K562 (cell line): ENCODE results near the gene HIPK2. TPM values are rescaled to one million over a fixed set of nuclear protein-coding genes. Genes with fewer than 3 reads are reported as not detected.
A peak's percentile ranks its signal among the peaks of the same experiment; 100 is the strongest.

Experiments used
- DDX20 ChIP-seq: fragments of 450-650 bp; IDR thresholded peaks from 2 replicates; pipeline ENCODE4 v1.6.1; 2016; ENCODE audit warnings: missing genetic modification characterization, low read depth, mild to moderate bottlenecking, missing compliant biosample characterization, moderate library complexity
- GABPB1 ChIP-seq: sonication (generic); formaldehyde crosslinking; IDR thresholded peaks from 2 replicates; pipeline ENCODE4 v1.8.0; 2022; ENCODE audit warnings: mild to moderate bottlenecking, missing genetic modification reagents
- HNRNPL ChIP-seq: fragments of 200-400 bp; formaldehyde crosslinking; IDR thresholded peaks from 2 replicates; pipeline ENCODE4 v1.6.1; 2017; ENCODE audit warnings: low read depth, mild to moderate bottlenecking, low read length
- ILF3 ChIP-seq: fragments of 450-650 bp; IDR thresholded peaks from 2 replicates; pipeline ENCODE4 v1.6.1; 2018; ENCODE audit warnings: antibody characterized with exemption, mild to moderate bottlenecking, moderate library complexity, borderline replicate concordance
- NKRF ChIP-seq: fragments of 450-650 bp; IDR thresholded peaks from 2 replicates; pipeline ENCODE4 v1.6.1; 2016; ENCODE audit warnings: borderline replicate concordance
- OTX1 ChIP-seq: fragments of 450-650 bp; formaldehyde crosslinking; IDR thresholded peaks from 2 replicates; pipeline ENCODE4 v1.4.0; 2022; ENCODE audit warnings: mild to moderate bottlenecking
- SAP30 ChIP-seq: fragments of 200-600 bp; sonication (generic); IDR thresholded peaks from 2 replicates; pipeline ENCODE4 v1.6.1; 2012; ENCODE audit warnings: borderline replicate concordance, low read depth, mild to moderate bottlenecking, moderate library complexity, low read length, control low read depth, inconsistent platforms; ENCODE audit not compliant: insufficient read depth, poor library complexity, severe bottlenecking
- SREBF2 ChIP-seq: sonication (generic); formaldehyde crosslinking; IDR thresholded peaks from 2 replicates; pipeline ENCODE4 v1.4.0; 2020; ENCODE audit warnings: mild to moderate bottlenecking, missing genetic modification reagents
- YBX1 ChIP-seq: fragments of 450-650 bp; IDR thresholded peaks from 2 replicates; pipeline ENCODE4 v1.7.1; 2016; ENCODE audit warnings: mild to moderate bottlenecking
- ZNF239 ChIP-seq: fragments of 250-450 bp; sonication (Bioruptor Pico); IDR thresholded peaks from 2 replicates; pipeline ENCODE4 v1.4.0; 2020; ENCODE audit warnings: mild to moderate bottlenecking
- ZNF695 ChIP-seq: fragments of 450-650 bp; formaldehyde crosslinking; IDR thresholded peaks from 2 replicates; pipeline ENCODE4 v1.4.0; 2020; ENCODE audit warnings: mild to moderate bottlenecking, moderate library complexity
- ZNF77 ChIP-seq: fragments of 250-450 bp; sonication (Bioruptor Pico); IDR thresholded peaks from 2 replicates; pipeline ENCODE4 v1.5.0; 2020
- polyA plus RNA-seq, 8 experiments: library from polyadenylated mRNA; depleted of rRNA in 4 of 8; stranded (reverse) in 5 of 8; unstranded in 3 of 8; fragments of >200 nt; fragmentation: Nextera tagmentation in 2 of 8; fragmentation: Illumina TruSeq in 1 of 8; extraction: Ambion mirVana in 2 of 8; extraction: Trizol in 1 of 8; gene quantifications; 2 replicates each; pipeline versions ENCODE4 v1.2.1 to v1.2.3, GENCODE V29; 2011 to 2014; ENCODE audit warnings: inconsistent platforms in 1 of 8, missing spikeins in 1 of 8
- total RNA-seq, 7 experiments: library from RNA; depleted of rRNA in 6 of 7; stranded (reverse); fragments of >200 nt in 6 of 7; fragmentation: Illumina TruSeq in 2 of 7; extraction: Trizol in 2 of 7; gene quantifications; 2 replicates each; pipeline versions ENCODE4 v1.2.1 to v1.2.3, GENCODE V29; 2011 to 2021; ENCODE audit warnings: low replicate concordance in 1 of 7
- TF ChIP-seq, protein P1 (sequence below): fragments of 200-800 bp; sonication (Bioruptor generic); IDR thresholded peaks from 2 replicates; pipeline ENCODE4 v1.6.1; 2017; ENCODE audit warnings: missing genetic modification characterization, missing compliant biosample characterization
- TF ChIP-seq, protein P2 (sequence below): fragments of 450-650 bp; IDR thresholded peaks from 2 replicates; pipeline ENCODE4 v1.6.1; 2016; ENCODE audit warnings: low read depth
- TF ChIP-seq, protein P3 (sequence below): fragments of 250-450 bp; sonication (Bioruptor Pico); IDR thresholded peaks from 2 replicates; pipeline ENCODE4 v1.8.0; 2021; ENCODE audit warnings: moderate library complexity, mild to moderate bottlenecking, inconsistent platforms

The HIPK2 gene
- total and polyA plus RNA-seq, 9 of the 15 experiments (the other 6 are each of a cell fraction or from before 2014, with no cell fraction given) = 0.69 to 19.8 (median 5.1) TPM

DNA sequence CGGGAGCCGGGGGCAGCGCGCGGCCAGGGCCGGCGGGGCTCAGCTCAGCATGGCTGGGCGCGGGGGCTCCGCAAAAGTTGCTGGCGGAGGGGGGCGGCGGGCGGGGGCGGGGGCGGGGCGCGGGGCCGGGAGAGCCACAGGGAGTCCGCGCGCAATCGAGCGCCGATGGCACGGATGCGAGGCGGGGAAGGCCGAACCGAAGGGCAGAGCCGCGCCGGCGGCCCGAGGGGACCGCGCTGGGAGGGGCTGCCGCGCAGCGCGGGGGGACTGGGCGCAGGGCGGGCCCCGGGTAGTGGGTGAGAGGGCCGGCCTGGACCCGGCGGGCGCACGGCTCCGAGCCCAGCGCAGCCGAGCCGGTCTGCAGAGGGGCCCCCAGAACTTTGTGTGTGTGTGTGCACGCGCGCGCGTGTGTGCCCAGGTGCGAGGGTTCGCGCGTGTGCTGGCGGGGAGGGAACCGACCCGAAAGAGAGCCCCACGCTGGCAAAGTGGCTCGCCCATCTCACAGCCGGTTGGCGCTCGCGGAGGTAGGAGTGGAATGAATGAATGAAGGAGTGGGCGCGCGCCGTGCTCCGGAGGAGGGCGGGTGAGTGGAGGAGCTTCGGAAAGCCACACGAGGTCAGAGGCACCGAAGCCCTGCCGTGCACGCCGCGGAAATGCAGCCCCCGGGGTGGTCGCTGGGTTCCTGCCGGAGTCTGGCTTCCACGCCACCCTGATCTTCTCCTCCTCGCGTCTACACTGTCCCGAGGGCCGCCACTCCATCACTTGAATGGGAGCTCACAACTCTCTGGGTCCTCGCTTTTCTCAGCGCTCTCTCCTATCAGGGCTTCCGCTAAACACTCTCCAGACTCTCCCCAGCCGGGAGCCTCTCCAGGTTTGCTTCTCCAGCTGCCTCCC is at the start of gene HIPK2 (continued):
- TF ChIP-seq, protein P1, sequence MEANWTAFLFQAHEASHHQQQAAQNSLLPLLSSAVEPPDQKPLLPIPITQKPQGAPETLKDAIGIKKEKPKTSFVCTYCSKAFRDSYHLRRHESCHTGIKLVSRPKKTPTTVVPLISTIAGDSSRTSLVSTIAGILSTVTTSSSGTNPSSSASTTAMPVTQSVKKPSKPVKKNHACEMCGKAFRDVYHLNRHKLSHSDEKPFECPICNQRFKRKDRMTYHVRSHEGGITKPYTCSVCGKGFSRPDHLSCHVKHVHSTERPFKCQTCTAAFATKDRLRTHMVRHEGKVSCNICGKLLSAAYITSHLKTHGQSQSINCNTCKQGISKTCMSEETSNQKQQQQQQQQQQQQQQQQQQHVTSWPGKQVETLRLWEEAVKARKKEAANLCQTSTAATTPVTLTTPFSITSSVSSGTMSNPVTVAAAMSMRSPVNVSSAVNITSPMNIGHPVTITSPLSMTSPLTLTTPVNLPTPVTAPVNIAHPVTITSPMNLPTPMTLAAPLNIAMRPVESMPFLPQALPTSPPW (CRISPR knock-in tag) = peak; percentile 96
- TF ChIP-seq, protein P2, sequence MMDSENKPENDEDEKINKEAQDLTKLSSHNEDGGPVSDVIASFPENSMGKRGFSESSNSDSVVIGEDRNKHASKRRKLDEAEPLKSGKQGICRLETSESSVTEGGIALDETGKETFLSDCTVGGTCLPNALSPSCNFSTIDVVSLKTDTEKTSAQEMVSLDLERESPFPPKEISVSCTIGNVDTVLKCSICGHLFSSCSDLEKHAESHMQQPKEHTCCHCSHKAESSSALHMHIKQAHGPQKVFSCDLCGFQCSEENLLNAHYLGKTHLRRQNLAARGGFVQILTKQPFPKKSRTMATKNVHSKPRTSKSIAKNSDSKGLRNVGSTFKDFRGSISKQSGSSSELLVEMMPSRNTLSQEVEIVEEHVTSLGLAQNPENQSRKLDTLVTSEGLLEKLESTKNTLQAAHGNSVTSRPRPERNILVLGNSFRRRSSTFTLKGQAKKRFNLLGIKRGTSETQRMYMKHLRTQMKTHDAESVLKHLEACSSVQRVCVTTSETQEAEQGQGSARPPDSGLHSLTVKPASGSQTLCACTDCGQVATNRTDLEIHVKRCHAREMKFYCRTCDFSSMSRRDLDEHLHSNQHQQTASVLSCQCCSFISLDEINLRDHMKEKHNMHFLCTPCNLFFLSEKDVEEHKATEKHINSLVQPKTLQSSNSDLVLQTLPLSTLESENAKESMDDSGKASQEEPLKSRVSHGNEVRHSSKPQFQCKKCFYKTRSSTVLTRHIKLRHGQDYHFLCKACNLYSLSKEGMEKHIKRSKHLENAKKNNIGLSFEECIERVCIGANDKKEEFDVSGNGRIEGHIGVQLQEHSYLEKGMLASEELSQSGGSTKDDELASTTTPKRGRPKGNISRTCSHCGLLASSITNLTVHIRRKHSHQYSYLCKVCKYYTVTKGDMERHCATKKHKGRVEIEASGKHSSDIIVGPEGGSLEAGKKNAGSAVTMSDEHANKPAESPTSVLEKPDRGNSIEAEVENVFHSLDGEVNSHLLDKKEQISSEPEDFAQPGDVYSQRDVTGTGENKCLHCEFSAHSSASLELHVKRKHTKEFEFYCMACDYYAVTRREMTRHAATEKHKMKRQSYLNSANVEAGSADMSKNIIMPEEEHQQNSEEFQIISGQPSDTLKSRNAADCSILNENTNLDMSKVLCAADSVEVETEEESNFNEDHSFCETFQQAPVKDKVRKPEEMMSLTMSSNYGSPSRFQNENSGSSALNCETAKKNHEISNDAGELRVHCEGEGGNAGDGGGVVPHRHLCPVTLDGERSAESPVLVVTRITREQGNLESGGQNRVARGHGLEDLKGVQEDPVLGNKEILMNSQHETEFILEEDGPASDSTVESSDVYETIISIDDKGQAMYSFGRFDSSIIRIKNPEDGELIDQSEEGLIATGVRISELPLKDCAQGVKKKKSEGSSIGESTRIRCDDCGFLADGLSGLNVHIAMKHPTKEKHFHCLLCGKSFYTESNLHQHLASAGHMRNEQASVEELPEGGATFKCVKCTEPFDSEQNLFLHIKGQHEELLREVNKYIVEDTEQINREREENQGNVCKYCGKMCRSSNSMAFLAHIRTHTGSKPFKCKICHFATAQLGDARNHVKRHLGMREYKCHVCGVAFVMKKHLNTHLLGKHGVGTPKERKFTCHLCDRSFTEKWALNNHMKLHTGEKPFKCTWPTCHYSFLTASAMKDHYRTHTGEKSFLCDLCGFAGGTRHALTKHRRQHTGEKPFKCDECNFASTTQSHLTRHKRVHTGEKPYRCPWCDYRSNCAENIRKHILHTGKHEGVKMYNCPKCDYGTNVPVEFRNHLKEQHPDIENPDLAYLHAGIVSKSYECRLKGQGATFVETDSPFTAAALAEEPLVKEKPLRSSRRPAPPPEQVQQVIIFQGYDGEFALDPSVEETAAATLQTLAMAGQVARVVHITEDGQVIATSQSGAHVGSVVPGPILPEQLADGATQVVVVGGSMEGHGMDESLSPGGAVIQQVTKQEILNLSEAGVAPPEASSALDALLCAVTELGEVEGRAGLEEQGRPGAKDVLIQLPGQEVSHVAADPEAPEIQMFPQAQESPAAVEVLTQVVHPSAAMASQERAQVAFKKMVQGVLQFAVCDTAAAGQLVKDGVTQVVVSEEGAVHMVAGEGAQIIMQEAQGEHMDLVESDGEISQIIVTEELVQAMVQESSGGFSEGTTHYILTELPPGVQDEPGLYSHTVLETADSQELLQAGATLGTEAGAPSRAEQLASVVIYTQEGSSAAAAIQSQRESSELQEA = no peak
- TF ChIP-seq DDX20 (tag) (no peak), SAP30 (peak; percentile 98), ZNF77 (CRISPR knock-in tag) (no peak), YBX1 (no peak), SREBF2 (CRISPR knock-in tag) (no peak), ZNF695 (no peak), ILF3 (no peak), GABPB1 (CRISPR knock-in tag) (no peak; the same call in 1 of the 2 replicates), ZNF239 (CRISPR knock-in tag) (no peak), OTX1 (CRISPR knock-in tag) (0 out of 2 replicates have a peak, but pooled peaks have one; percentile 42), NKRF (peak; percentile 44; the same call in 1 of the 2 replicates), HNRNPL (peak; percentile 83; the same call in 1 of the 2 replicates)
- TF ChIP-seq, protein P3, sequence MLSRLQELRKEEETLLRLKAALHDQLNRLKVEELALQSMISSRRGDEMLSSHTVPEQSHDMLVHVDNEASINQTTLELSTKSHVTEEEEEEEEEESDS (CRISPR knock-in tag) = no peak
